Right kidney (tissue), 1 donor: Measurements from ENCODE around the gene MAP7.
"Not testable (repeated sequence)": the region's sequence is repeated elsewhere in the genome, so short reads cannot be mapped to it uniquely, and the experiment has no call there.

ENCODE experiments used
- DNase-seq: peaks from one replicate; pipeline ENCODE4 v3.0.0-alpha.2; 2016

The MAP7 gene

GRCh38 chr6:136420853-136421252 is 129.4 kb downstream of the MAP7 start:
- DNase-seq: no peak

GRCh38 chr6:136415351-136416007 is 134.7 kb downstream of the MAP7 start:
- no peak for DNase-seq

- no peak for DNase-seq
Observed at GRCh38 chr6:136412410-136412809, 137.8 kb downstream of the MAP7 start.

- no peak for DNase-seq
Observed at GRCh38 chr6:136411453-136412354, 138.5 kb downstream of the MAP7 start.

- no peak for DNase-seq
Observed at GRCh38 chr6:136411025-136411325, 139.2 kb downstream of the MAP7 start.

GRCh38 chr6:136410201-136411024 is 139.8 kb downstream of the MAP7 start:
- no peak for DNase-seq

- DNase-seq: no peak
Observed at GRCh38 chr6:136409597-136409996, 140.6 kb downstream of the MAP7 start.

GRCh38 chr6:136408204-136408603 is 142.0 kb downstream of the MAP7 start:
- DNase-seq: no peak

GRCh38 chr6:136405420-136406029 is 144.7 kb downstream of the MAP7 start:
- no peak for DNase-seq

GRCh38 chr6:136404627-136405419 is 145.4 kb downstream of the MAP7 start:
- DNase-seq: no peak

GRCh38 chr6:136404007-136404406 is 146.2 kb downstream of the MAP7 start:
- DNase-seq: no peak

GRCh38 chr6:136403110-136403980 is 146.9 kb downstream of the MAP7 start:
- DNase-seq: no peak

- DNase-seq: no peak
Observed at GRCh38 chr6:136401749-136402148, 148.5 kb downstream of the MAP7 start.

- DNase-seq: not testable (repeated sequence)
Observed at GRCh38 chr6:136401236-136401635, 149.0 kb downstream of the MAP7 start.

- DNase-seq: no peak
Observed at GRCh38 chr6:136398453-136398852, 151.8 kb downstream of the MAP7 start.

- no peak for DNase-seq
Observed at GRCh38 chr6:136396908-136397307, 153.3 kb downstream of the MAP7 start.

- DNase-seq: not testable (repeated sequence)
Observed at GRCh38 chr6:136390959-136391358, 159.3 kb downstream of the MAP7 start.

- no peak for DNase-seq
Observed at GRCh38 chr6:136387316-136387715, 162.9 kb downstream of the MAP7 start.

GRCh38 chr6:136383268-136383937 is 166.8 kb downstream of the MAP7 start:
- no peak for DNase-seq

- DNase-seq: no peak
Observed at GRCh38 chr6:136382676-136383252, 167.5 kb downstream of the MAP7 start.
